Activated gamma-delta T cell treated with anti-CD3 and anti-CD28 coated beads, Interleukin-2, amount 50 U/mL, for 16 hours (primary cell): ENCODE results near the gene VTCN1.

Source experiments
- DNase-seq: peaks from one replicate; pipeline ENCODE4 v3.0.0-alpha.2; 2020; ENCODE audit warnings: low read depth

VTCN1 gene

DNA sequence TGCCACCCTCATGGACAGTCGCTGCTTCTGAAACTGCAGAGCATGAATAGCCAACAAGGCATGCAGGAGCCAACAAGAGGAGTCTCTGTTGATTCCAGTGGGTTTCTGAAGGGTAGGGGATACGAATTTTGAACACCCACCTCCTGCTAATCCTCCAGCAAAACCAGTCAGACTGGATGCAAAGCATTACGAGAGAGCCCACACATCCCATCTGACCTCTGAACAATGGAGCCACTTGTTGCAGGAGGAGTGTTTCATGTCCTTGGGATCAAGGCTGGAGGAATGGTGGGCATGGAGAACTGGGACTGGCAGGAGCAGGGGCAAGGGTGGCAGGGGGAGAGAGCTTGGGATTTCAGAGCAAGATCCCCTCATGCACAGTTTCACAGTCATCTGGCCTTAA is 1.6 kb downstream of the VTCN1 start:
- no peak for DNase-seq

DNA sequence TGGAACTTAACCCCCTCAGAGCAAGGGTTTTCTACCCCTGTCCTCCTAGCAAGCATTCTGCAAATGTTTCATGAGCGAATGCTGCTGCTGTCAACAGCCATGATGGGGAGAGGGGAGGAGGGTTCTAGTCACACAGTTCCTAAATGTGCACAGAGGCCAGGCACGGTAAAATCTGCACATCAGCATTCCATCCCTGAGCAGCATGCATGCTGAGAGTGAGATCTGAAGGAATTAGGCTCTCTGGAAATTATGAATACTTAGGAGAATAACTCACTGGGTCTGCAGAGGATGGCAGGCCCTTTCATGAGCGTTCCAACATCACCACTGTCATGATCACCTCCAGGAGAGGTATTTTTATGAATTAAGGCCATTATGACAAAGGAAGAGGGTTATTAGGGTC is 2.1 kb downstream of the VTCN1 start:
- DNase-seq = no peak

DNA sequence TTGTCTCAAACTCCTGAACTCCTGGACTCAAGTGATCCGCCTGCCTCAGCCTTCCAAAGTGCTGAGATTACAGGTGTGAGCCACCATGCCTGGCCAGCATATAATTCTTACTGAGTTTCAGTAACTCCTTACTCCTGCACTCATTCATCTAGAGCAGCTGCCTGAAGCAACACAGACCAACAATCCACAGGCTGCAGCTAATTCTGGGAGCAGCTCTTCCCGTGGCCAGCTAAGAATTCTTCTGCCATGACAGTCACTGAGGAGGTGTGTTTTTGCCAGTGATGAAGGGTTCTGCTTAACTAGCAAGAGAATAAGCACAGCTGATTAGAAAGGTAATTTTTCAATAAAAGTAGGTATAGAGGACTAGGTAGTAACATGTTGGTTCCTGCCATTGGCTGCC is 5.4 kb downstream of the VTCN1 start:
- no peak for DNase-seq

DNA sequence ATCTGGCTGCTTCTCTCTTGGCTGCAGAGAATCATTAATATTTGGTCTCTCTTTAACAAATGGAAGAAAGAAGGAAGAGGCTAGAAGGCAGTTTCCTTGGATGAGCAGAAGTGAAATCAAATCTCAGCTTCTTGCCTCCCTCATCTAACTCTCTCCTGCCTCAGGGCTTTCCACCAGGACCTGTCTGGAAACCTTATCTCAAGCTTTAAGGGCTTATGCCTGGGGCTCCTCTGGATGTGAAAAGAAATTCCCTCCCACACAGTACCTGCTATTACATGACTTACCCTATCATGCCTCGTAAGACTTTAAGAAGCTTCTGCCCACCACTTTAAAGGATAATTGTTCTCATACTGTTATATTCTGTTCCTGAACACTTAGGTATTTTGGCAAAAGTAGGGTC is 8.9 kb downstream of the VTCN1 start:
- DNase-seq = no peak

DNA sequence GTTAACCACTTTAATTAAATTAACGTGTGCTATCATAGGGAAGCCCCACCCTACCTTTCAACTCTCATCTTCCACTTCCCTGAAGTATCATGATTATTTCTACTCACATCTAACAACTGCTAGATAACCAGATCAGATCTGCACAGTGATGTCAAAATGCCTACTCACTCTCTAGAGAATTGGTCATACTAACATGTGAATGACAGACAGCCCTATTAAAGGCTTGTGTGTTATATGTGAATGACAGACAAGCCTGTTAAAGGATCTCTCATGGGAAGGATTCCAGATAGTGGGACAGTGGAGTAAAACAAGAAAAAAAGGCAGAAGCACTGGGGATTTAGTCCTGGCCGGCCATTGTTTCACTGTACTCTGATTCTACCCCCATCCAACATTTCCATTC is 12.6 kb downstream of the VTCN1 start:
- DNase-seq = no peak

DNA sequence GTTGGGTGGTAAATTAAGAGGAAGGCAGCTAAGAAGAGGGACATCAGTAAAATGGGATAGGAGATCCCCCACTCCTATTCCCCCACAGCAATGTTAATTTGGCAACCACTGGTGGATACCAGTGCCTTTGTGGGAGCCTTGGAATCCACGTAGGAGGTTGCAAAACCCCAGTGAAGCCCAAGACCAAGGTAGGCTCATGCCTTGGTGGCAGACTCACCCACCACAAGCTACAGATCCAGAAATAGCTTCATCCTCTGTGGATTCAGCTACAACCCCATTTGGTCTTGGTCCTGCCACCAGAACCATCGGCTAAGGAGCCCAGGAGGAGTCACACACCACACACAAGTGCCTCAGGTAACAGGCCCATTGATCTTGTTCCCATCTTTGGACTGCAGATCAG is 21.0 kb downstream of the VTCN1 start:
- DNase-seq = no peak

DNA sequence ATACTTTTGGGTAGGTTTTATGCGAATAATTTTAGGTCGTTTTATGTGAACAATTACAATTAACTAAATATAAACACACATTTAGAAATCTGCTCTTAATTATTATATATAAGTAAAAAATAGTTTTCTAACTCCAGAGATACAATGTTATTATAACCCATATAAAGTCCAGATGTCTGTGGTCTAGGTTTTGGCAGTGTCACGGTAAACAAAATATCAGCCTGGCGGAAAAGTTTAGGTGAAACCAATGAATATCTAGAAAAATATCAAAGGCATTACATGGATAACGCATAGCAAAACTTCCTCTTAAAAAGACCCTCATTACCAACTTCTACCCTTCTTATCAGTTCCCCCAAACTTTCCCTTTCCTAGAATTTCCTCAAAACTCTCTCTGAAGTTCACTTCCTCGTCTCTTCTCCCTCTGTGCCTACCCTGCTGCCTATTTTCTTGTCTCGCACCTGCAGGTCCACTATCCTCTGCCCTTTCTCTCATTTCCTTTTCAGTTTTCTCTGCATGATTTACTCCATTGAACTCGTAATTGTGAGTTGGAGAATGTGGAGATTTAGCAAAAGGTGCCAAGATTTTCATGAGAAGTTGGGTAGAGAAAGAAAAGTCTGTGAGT is 21.8 kb downstream of the VTCN1 start:
- DNase-seq = no peak

DNA sequence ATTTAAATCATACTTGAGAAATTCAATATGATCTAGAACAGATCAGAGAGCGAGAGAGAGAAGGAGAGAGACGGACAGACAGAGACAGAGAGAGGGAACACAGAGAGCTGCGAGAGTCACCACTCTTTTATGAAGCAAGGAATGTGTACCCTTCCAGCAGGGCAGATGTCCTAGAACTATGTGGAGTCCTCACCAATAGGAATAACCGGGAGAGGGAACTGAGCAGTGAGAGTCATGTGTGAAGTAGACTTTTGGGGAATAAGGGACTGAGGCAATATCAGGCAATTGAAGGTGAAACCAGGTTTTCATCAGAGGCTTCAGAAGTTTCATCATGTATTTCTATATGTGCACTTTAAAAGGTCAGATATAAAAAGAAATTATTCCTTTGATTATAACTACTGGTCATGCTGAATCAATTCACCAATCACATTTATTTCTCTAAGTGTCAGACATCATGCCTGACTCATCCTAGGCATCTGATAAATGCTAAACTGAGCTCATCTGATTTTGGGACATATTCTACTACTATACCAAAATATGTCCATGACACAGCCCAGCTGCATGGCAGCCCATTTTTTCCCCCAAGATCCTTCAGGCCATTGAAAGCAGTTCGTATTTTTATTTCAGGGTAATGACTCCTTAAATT is 22.4 kb downstream of the VTCN1 start:
- DNase-seq = no peak

DNA sequence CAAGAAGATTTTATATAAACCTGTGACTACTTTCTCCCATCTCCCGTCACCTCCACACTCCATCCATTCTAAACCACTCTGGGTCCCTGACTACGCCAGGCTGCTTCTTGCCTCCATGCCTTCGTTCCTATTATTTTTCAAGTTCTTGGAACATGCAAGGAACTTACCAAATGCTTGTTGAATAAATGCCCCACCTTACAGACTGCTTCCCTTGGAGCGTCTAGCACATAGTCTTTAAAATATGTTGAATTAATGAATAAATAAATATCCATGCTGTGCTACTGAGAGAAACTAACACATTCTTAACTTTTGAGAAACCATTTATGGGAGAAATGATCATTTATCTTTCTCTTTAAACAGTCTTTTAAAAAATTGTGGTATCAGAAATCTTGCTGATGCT is 27.6 kb downstream of the VTCN1 start:
- DNase-seq = no peak

DNA sequence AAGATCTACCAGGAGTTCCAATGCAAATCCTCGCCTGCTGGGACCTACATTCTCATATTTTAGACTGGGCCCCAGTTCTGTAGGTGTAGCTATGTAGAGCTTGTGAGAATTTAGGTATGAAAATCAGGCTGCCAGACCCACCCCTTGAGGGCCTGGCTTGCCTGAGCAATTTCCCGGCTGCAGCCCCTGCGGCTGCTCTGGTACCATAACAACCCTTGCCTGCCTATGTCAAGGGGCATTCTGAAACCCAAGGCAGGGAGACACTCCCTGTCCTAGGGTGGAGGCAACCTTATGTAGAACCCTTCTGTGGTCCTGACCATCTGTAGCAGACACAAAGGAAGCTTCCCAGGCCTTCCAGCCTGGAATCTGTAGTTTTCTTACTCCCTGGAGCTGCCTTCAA is 28.4 kb downstream of the VTCN1 start:
- DNase-seq = no peak

DNA sequence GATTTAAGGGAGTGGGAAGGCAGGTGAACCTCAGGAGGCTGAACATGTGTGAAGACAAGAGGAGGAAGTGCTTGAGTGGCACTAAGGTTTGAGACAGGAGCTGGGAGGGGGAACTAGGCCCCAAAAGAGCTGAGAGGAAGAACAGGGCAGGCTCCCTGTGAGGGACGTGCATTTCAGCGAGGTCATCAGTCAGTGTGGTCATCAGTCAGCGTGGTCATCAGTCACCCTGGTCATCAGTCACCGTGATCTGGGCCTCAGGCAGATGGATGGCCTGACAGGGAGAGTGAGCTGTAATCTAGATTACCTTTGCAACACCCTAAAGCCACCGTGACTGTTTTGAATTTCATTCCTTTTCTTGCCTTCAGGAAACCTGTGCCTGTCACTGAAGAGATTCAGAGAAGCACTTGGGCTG is 29.1 kb downstream of the VTCN1 start:
- no peak for DNase-seq

DNA sequence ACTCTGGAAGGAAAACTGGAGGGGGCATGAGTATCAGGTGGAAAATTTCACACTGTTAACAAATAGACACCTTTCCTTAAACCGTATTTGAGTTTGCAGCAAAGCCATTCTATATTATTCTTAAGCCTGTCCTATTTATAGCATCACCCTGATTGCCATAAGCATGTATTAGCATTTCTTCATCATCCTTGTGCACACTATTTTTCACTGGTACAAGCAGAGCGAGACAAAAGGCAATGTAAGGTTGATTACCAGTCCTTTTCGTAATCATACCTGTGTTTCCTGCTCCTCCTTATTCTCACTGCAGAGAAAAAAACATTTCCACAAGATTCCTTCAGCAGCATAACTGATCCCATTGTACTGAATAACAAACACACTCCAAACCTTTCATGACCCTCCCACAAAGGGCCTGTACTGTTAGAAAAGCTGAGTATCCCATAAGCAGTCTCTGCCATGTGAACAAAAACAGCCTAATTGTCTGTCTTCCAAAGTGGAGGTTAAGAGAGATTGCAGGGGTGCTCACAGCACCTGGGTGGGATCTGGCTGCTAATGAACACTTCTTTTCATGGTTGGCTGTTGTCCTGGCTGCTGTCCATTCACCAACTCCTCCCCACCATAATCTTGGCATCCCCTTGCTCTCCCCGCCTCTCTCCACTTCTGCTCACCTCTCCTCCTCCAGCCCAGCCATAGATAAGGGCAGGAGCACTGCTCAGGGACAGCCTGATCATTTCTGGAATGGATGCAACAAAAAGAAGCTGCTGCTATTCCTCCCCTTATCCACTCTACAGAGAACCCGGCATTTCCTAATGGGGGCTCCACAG is 30.4 kb downstream of the VTCN1 start:
- no peak for DNase-seq

DNA sequence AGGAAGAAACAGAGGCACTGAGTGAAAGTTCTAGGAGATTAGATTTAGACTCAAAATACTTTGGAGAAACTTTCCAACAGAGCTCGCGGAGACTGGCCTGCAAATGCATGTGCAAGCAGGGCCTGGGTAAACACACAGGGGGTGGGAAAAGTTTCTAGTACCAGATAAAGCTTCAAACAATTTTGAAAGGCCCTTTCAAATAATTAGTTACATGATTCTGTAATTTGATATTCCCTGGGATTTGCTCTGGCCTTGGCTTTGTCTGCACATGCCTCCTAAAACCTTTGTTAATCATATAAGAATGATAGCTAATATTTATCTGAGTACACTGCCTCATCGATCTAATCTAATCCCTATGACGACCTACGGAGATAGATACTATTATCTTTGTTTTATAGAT is 31.3 kb downstream of the VTCN1 start:
- DNase-seq = no peak

DNA sequence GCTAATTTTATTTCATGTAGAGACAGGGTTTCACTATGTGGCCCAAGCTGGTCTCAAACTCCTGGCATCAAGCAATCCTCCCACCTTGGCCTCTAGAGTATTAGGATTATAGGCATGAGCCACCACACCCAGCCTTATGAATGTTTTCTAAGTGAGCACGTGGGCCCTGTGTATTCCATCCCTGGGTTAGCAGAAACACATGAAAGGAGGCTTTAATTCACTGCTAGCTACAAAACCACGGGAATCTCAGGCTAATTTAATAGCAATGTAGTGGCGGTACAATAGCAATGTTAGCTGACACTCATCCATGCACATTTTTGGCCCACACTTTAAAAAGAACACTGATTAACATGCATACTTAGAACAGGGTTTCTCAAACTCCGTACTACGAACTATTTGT is 32.0 kb downstream of the VTCN1 start:
- DNase-seq = no peak

DNA sequence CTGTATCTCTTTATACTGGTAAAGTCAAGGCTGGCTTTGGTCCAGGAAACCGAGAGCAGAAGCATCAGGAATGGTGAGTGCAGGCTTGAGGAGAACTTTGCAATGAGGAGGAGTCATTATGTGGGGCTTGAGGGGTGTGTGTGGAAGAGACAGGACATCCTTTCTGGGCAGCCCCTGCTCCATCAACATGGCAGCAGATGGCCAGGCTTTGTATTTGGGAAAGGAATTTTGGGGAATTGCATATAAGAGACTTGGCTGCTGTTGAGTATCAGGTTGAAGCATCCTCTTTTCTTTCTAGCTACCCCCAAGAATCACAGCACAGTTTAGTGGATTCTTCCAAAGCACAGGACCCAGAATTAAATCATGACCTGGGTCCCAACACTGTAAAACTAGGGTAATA is 33.4 kb downstream of the VTCN1 start:
- DNase-seq = no peak

DNA sequence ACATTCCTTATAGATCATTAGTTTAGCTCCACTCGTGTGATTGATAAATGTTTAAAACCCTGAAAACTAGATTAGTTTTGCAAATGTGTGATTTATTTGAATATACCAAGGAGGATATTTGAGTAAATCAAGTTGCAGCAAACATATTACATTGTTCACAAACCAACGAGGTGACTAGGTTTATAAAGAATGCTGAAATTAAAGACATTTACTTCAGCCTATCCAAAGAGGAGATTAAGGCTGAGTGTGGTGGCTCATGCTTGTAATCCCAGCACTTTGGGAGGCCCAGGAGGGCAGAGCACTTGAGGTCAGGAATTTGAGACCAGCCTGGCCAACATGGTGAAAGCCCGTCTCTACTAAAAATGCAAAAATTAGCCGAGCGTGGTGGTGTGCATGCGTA is 34.1 kb downstream of the VTCN1 start:
- no peak for DNase-seq

DNA sequence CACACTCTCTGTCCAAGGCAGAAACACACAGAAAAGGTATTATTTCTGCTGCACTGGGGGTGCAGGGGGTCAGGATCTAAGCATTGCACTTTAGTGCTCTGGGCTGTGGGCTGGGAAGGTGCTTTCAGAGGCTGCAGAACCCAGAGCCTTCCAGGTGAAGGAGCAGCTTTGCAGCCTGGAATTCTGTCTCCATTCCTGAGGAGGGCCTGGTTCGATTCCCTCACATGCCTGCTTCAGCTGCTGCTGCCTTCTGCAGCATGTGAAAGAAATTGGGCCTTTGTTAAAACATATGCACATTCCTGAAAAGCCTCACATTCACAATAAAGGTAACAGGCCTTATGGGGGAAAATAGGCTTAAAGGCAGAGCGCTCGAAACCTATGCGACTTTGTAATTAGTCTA is 35.9 kb downstream of the VTCN1 start:
- DNase-seq = no peak

DNA sequence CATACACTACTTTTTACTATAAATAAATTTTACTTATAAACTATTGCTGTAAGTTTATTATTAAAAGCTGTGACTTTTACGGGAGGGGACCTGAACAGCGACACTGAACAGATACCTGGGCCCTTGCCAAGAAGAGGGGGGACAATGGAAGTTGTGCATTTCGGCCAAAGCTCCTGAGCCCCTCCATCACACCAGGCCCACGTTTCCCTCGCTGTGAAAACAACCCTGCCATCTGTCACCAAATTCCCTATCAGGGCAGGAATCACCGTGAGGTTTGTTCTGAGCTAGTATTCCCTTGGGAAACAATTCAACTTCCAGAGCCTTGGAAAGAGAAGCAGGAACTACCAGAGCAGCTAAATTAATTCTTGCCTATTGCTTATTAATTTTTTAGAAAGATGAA is 37.0 kb downstream of the VTCN1 start:
- DNase-seq = no peak

DNA sequence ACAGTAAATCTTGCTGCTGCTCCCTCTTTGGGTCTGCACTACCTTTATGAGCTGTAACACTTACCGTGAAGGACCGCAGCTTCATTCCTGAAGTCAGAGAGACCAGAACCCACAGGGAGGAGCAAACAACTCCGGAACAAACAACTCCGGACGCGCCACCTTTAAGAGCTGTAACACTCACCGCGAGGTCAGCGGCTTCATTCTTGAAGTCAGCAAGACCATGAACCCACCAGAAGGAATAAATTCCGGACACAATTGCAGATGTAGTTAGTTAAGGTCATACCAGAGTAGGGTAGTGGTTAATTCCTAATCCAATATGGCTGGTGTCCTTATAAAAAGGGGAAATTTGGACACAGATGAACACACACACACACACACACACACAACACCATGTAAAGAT is 37.7 kb downstream of the VTCN1 start:
- DNase-seq = no peak

DNA sequence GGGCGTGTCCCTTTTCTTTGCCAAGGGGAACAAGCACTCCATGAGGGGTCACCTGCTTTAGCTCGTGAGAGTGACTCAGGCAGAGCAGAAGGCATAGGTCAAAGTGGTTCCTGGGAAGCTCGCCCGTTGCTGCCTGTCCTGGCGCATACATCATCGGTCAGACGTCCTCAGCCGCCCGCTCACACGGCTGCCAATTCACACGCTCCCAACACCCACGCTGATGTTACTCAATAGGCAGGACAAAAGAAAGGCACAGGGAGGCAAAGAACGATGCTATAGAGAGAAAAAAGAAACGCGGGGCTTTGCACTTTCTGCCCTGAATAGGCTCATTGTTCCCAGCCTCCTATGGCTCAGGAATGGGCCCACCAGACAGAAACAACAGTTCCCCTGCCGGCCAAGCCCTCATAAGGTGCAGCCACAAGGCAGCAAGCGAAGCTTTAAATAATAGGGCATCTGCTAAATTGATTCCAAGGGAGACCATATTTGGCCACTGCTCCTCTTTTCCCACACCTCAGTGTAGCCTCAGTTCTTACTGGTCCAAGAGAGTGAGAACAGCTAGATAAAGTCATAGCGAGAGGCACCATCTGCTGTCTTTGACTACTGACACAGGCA is 38.7 kb downstream of the VTCN1 start:
- no peak for DNase-seq

DNA sequence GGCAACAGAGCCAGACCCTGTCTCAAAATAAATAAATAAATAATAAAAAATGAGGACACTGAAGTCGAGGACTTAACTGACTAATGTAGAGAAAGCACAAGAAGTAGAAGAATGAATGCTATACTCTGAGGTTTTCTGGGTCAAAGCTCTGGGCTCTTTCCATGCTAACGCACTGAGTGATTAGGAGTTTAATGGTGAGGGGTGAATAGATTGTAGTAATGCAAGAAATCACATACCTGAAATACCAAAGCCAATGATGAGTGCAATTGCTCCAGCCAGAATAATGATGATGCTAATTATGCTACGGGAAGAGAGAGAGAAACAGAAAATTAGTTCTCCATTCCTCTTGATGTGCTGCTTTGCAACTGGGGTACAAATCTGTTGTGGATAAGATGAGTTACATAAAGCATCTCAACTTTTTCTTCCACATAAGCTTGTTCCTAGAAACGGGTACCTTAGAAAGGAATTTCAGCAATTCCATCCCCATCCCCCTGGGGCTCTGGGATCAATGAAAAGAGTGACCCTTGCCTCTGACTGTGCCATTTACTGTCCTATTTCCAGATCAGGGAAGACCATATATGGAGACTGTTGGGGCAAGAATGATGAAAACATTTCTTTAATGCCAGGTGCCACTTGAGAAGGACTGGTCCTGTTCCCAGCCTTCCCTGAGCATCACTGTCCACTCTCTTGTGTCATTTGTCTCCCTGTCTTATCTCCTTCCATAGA is 40.7 kb downstream of the VTCN1 start:
- DNase-seq = no peak

DNA sequence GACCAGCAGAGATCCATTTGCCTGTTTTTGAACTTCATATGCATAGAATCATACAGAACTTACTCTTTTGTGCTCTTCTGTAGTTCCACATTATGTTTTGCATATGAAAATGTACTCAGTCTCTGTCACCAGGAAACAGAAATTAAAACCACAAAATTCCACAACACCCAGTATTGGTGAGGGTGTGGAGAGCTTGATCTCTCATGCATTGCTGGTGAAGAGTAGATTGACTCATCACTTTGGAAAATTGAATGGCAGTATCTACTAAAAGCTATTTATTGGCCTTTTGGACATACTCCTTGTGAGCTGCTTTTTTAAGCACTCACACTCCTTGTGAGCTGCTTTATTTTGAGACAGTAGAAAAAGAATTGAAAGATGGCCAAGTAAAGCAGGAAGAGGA is 43.3 kb downstream of the VTCN1 start:
- DNase-seq = no peak
